GM18909 (cell line): Measurements from ENCODE around the gene WFDC10B.
"Not testable (repeated sequence)": the region's sequence is repeated elsewhere in the genome, so short reads cannot be mapped to it uniquely, and the experiment has no call there.

Source experiments
- ATAC-seq: cut with Tn5 transposase; IDR thresholded peaks from one replicate; pipeline ENCODE4 v1.9.1; 2021; ENCODE audit warnings: mild to moderate bottlenecking; ENCODE audit not compliant: unreplicated experiment, poor library complexity

WFDC10B gene

DNA sequence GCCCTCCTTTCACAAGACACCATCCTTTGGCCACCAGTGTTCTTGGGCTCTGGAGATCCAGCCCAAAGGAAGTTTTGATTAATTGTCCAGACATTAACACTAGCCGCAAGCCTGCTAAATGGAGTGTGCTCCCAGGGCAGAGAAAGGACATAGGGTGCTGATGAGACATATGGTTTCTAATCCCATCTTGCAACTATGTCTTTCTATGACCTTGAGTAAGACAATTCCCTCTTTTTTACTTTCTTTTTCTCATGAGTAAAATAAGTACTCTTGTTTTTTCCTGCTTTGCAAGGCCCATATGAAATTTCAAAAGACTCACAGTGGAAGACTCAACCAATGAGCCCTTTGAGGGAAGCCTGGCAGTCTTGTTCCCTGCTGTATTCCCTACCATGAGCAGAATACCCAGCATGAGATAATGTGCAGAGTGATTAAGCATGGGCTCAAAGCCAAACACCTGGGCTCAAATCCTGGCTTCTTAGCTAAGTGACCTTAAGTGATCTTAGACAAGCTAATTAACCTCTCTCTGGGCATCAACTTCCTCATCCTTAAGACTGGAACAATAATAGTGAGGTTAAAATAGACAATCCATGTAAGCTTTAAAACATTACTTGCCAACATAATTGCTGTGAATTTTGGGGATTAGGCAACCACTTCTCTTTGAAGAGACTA, at the start of gene WFDC10B:
TSS of gene WFDC10B (minus strand) at position 51 of the 669 bp plus-strand sequence. CDS start 19,027 bp downstream, outside the sequence.
- ATAC-seq, result no peak

DNA sequence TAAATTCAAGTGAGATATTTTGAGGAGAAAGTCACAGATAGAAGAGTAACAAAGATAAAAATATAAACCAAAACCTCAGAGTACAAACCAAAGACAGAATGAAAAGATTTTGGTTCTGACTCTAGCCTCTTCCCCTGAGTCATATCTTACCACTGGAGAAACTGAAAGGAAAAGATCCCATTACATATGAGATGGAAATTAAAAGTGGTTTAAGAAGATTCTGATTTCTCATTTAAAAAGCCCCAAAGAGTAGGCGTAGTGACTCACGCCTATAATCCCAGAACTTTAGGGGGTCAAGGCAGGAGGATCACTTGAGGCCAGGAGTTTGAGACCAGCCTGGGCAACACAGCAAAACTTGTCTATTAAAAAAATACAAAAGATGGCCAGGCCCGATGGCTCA, 47.9 kb upstream of the WFDC10B start:
- no peak for ATAC-seq

DNA sequence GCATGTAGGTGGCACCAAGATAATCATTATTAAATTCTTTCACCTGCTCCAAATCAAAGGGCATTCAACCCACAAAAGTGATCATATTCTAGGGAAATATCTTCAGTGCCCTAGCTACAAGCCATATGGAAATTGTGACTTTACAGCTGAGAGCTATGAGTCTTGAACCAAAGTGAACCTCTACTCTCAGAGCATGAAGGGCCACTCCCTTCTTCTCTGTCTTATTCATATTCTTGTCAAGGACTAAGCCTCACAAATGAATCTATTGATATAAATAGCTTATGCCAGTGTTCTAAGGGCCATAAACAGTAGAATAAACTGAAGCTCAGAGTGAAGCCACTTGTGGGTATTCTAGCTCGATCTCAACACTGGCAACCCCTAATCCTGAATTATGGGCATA, 46.9 kb upstream of the WFDC10B start:
- no peak for ATAC-seq

DNA sequence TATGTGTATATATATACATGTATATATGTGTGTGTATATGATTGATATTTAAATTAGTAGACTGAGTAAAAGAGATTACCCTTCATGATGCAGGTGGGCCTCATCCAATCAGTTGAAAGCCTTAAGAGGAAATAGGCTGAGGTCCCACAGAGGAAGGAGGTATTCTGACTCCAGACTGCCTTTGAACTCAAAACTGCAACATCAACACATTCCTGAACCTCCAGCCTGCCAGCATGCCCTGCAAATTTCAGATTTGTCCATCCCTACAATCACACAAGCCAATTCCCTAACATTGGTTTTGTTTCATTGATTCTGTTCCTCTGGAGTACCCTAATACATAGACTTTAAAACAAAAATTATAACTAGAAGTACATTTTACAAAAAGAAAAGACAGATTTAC, 40.2 kb upstream of the WFDC10B start:
- ATAC-seq, result no peak

DNA sequence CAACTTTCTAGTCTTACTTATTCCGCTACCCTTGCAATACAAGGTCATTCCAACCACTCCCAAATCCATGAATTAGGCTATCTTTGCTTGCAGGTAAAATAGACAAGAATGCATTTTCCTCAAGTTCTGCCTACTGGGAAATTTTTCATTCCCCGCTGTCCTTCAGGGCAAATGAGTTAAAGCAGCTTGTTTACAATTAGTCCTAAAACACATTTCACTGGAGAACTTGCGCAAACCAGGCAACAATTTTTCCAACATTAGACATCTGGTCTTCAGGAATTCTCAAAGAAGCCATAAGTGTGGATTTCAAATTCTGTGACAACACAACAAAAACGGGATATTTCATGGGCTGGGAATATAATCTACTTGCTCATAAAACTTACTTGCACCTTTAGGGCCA, 37.8 kb upstream of the WFDC10B start:
- ATAC-seq, result no peak

DNA sequence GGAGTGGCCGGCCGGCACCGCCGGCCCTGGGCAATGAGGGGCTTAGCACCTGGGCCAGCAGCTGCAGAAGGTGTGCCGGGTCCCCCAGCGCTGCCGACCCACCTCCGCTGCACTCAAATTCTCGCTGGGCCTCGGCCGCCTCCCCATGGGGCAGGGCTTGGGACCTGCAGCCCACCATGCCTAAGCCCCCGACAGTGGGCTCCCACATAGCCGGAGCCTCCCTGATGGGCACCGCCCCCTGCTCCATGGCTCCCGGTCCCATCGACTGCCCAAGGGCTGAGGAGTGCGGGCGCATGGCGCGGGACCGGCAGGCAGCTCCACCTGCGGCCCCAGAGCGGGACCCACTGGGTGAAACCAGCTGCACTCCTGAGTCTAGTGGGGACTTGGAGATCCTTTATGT, 31.2 kb upstream of the WFDC10B start:
- no peak for ATAC-seq

DNA sequence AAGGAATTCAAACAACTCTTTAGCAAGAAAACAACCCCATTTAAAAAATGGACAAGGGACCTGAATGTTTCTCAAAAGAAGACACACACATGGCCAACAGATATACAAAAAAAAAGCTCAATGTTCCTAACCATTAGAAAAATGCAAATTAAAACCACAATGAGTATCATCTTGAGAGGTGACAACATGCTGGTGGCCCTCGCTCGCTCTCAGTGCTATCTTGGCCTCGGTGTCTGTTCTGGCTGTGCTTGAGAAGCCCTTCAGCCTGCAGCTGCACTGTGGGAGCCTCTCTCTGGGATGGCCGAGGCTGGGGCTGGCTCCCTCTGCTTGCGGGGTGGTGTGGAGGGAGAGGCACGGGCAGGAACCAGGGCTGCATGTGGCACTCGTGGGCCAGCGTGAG, 30.7 kb upstream of the WFDC10B start:
- no peak for ATAC-seq

DNA sequence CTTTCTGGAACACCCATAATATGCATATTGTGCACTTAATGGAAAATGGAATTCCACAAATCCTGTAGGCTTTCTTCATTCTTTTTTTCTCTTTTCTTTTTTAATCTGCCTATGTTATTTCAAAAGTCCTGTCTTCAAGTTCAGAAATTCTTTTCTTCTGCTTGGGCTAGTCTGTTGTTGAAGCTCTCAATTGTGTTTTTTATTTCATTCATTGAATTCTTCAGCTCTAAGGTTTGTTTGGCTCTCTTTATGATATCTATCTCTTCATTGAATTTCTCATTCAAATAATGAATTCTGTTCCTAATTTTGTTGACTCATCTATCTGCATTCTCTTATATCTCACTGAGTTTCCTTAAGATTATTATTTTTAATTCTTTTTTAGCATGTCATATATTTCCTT, 27.4 kb upstream of the WFDC10B start:
- ATAC-seq, result no peak

DNA sequence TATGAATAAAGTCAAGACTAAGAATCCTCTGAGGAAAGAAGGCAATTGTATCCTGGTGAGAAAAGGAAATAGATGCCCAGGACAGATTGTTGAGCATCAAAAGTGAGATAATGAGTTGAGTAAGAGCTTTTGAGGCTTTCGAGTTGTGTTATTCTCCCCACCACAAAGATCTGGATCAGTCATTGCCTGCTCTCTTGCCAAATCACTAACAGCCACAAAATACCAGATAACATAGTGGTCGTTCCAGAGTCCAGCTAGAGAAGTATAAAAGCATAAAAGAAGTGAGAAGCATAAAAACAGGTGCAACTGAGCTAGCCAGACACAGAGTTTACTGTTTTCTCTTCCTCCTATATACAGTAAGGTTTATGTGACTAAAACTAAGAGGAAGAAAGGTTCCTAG, 22.2 kb upstream of the WFDC10B start:
- no peak for ATAC-seq

DNA sequence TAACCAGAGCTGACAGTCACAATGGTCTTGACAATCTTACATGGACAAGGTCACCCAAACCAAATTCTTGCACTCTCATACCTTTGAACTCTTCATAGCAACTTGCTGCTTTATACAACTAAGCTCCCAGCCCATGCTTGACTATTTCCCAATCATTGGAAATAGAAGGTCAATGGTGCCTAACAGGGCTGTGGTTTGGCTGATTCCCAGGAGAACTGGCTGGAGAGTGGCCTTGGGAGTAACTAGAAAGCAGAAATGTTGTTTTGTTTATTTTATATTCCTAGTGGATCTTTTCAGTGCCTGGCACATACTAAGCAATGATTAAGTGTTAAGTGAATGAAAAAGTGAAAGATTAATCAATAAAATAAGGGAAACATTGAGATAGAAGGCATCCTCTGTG, 20.3 kb upstream of the WFDC10B start:
- no peak for ATAC-seq

DNA sequence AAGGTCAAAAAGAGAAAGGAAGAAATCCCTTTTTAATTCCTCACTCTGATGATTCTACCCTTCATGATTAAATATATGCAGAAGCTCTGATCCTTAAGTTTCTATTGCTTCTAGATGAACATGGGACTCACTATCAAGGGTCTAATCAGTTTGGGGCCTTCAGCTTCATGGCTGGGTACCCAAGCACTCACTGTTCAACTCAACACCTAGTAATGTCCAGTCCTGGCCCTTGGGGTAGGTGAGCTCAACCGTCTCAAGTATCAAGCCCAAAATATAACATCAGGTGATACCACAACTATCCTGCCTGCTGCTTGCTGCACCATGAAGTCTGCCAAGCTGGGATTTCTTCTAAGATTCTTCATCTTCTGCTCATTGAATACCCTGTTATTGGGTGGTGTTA, 17.2 kb upstream of the WFDC10B start, which contains the start of gene SPINT4:
TSS of gene SPINT4 (plus strand) at position 301 of the 400 bp plus-strand sequence. CDS start at position 322, 21 bp downstream.
- no peak for ATAC-seq

DNA sequence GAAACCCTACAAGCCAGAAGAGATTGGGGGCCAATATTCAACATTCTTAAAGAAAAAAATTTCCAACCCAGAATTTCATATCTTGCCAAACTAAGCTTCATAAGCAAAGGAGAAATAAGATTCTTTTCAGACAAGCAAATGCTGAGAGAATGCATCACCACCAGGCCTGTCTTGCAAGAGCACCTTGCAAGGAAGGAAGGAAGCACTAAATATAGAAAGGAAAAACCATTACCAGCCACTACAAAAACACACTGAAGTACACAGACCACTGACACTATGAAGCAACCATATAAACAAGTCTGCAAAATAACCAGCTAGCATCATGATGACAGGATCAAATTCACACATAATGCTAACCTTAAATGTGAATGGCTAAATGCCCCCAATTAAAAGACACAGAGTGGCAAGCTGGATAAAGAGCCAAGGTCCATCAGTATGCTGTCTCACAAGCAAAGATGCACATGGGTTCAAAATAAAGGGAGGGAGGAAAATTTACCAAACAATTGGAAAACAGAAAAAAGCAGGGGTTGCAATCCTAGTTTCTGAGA, 11.4 kb upstream of the WFDC10B start:
- ATAC-seq, result not testable (repeated sequence)

DNA sequence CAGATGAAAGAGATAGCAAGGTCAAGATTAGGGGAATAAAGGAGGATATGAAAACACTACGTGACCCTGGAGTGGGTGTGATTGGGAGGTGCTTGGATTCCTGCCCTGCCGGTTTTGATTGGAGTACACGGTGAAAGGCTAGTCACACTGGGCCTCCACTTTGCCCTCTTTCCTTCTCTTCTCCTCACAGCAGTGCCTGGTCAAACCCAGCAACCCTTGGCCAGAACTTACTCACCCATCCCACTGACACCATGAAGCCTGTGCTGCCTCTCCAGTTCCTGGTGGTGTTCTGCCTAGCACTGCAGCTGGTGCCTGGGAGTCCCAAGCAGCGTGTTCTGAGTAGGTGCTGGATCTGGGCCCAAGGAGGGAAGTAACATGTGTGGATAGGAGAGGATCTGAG, 2.9 kb downstream of the WFDC10B start, which contains the start of gene WFDC13:
TSS of gene WFDC13 (plus strand) at position 166 of the 400 bp plus-strand sequence. CDS start at position 252, 86 bp downstream.
- no peak for ATAC-seq

DNA sequence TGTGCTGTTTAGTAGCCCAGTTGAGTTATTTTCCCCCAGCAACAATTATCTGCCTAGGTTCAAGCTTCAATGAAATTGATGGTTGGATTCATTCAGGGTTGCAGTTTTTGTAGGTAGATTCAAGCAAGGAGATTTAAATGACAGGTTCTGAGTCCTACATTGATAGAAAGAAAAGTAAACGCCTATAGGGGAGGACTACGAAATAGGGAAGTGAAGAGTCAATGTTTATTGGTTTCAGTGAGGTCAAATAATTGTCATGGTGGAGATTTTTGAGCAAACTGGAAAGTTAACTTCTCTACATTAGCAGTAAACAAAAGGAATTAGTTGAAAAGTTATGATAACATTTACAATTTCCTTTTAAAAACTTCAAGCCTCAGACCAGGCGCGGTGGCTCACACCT, 3.7 kb downstream of the WFDC10B start:
- no peak for ATAC-seq

DNA sequence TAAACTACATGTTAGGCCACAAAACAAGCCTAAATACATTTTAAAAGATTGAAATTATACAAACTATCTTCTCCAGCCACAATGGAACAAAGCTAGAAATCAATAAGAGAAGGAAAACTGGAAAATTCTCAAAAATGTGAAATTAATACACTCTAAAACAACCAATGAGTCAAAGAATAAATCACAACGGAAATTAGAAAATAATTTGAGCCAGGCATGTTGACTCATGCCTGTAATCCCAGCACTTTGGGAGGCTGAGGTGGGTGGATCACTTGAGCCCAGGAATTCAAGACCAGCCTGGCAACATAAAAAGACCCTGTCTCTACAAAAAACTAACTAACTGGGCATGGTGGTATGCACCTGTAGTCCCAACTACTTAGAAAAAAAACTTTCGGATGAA, 9.3 kb downstream of the WFDC10B start:
- no peak for ATAC-seq

DNA sequence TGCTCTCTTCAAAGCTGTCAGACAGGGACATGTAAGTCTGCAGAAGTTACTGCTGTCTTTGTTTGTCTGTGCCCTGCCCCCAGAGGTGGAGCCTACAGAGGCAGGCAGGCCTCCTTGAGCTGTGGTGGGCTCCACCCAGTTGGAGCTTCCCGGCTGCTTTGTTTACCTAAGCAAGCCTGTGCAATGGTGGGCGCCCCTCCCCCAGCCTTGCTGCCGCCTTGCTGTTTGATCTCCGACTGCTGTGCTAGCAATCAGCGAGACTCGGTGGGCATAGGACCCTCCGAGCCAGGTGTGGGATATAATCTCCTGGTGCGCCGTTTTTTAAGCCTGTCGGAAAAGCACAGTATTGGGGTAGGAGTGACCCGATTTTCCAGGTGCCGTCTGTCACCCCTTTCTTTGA, 11.5 kb downstream of the WFDC10B start:
- not testable (repeated sequence) for ATAC-seq

DNA sequence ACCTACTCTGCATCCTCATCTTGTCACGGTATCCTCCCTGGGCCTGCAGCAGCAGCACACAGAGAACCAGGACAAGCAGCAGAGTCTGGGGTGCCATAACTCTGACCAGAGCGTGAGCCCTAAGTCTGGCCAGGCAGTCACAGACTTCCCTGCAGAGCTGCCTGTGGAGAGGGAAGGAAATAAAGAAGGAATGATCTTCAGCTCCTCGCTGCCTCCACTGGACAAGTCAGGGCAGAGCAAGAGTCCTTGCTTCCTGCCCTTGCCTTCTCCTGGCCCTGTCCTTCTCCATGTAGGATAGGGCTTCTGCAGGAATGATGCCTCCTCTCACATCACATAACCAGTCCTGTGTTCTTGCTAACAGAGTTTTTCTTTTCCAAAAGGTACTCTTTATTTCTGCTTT, 18.9 kb downstream of the WFDC10B start:
- ATAC-seq, result no peak

DNA sequence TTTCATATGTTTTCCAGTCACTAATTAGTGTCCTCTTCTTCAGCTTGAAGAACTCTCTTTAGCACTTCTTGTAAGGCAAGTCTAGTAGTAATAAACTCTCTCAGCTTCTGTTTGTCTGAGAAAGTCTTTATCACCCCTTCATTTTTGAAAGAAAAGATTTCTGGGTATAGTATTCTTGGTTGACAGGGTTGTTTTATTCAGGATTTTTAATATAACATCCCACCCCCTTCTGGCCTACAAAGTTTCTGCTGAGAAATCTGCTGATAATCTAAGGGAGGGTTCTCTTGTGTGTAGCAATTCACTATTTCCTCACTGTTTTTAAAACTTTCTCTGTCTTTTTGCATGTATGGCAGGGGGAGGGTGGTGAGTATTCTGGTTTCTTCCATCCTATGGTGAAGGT, 25.2 kb downstream of the WFDC10B start:
- ATAC-seq, result no peak

DNA sequence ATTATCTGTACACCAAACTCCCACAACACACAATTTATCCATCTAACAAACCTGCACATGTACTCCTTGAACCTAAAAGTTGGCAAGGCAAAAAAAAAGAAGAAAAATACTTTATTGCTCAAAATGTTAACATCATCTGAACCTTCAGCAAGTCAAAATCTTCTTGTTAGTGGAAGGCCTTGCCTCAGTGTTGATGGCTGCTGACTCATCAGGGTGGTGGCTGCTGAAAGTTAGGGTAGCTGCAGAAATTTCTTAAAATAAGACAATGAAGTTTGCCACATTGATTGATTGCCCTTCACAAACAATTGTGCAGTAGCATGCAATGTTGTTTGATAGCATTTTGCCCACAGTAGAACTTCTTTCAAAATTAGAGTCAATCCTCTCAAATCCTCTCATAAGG, 32.1 kb downstream of the WFDC10B start:
- ATAC-seq, result no peak

DNA sequence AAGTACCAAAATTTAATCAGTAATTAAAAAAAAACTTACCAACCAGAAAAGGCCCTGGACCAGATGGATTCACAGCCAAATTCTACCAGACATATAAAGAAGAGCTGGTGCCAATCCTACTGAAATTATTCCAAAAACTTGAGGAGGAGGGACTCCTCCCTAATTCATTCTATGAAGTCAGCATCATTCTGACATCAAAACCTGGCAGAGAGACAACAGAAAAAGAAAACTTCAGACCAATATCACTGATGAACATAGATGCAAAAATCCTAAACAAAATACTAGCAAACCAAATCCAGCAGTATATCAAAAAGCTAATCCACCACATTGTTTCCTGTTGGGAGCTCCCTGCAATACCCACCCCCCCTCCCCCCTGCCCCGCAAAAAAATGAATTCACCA, 34.7 kb downstream of the WFDC10B start, which contains the start of gene WFDC11:
TSS of gene WFDC11 (minus strand) at position 101 of the 400 bp plus-strand sequence. CDS start 19,639 bp downstream, outside the sequence.
- ATAC-seq, result no peak

DNA sequence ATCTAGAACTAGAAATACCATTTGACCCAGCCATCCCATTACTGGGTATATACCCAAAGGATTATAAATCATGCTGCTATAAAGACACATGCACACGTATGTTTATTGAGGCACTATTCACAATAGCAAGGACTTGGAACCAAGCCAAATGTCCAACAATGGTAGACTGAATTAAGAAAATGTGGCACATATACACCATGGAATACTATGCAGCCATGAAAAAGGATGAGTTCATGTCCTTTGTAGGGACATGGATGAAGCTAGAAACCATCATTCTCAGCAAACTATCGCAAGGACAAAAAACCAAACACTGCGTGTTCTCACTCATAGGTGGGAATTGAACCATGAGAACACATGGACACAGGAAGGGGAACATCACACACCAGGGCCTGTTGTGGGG, 47.8 kb downstream of the WFDC10B start:
- not testable (repeated sequence) for ATAC-seq

DNA sequence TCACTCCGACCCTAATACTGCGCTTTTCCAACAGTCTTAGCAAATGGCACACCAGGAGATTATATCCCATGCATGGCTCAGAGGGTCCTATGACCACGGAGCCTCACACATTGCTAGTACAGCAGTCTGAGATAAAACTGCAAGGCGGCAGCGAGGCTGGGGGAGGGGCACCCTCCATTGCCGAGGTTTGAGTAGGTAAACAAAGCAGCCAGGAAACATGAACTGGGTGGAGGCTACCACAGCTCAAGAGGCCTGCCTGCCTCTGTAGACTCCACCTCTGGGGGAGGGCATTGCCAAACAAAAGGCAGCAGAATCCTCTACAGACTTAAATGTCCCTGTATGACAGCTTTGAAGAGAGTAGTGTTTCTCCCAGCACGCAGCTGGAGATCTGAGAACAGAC, 53.1 kb downstream of the WFDC10B start:
- not testable (repeated sequence) for ATAC-seq
